ENCODE measurements around the gene LARP1B.
"Not testable (repeated sequence)": the region's sequence is repeated elsewhere in the genome, so short reads cannot be mapped to it uniquely, and the experiment has no call there.

The LARP1B gene

DNA sequence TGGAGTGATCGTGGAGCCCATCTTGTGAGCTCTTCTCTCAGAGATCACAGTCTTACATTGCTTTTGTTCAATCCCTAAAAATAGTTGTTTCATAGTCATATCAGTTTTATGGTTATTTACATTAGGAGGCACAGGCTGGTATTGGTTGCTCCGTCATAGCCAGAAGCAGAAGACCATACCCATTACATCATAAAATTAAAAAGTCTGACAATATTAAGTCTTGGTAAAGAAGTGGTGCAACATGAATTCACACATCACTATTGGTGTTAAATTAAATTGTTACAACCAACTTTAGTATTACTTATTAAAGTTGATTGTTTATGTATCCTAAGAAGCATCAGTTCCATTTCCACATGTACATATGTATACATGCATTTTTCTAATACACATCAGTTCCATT, 84.6 kb downstream of the LARP1B start:
- Histone ChIP-seq H3K27ac (ENCODE audit: low read length) (no peak overlapping the region), H3K4me2 (ENCODE audit: low read length) (no peak overlapping the region), H3K9ac (ENCODE audit: low read length) (no peak overlapping the region), H2AFZ (ENCODE audit: low read depth, low read length) (no peak overlapping the region), H3K27me3 (ENCODE audit: low read depth, low read length) (no peaks in the 10 kb centered on the region), H3K9me3 (ENCODE audit: insufficient read depth, low read length) (0 out of 2 replicates have a peak, but pooled peaks cover 5% of the 10 kb centered on the region), H4K20me1 (ENCODE audit: insufficient read depth, low read length) (no peaks in the 10 kb centered on the region), H3K4me1 (ENCODE audit: low read length) (0 out of 2 replicates have a peak, but pooled peaks cover 4% of the 10 kb centered on the region), H3K4me3 (ENCODE audit: low read length) (no peak overlapping the region), H3K79me2 (ENCODE audit: low read length) (peaks cover 4% of the 10 kb centered on the region; the same call in 1 of the 2 replicates), H3K36me3 (replicated peaks; ENCODE audit: low read depth, low read length) (peaks cover 28% of the 10 kb centered on the region)
- no peak for TF ChIP-seq EZH2phosphoT487 (IDR thresholded peaks at IDR 0.05; ENCODE audit: low read depth)
- TF ChIP-seq, protein P1, sequence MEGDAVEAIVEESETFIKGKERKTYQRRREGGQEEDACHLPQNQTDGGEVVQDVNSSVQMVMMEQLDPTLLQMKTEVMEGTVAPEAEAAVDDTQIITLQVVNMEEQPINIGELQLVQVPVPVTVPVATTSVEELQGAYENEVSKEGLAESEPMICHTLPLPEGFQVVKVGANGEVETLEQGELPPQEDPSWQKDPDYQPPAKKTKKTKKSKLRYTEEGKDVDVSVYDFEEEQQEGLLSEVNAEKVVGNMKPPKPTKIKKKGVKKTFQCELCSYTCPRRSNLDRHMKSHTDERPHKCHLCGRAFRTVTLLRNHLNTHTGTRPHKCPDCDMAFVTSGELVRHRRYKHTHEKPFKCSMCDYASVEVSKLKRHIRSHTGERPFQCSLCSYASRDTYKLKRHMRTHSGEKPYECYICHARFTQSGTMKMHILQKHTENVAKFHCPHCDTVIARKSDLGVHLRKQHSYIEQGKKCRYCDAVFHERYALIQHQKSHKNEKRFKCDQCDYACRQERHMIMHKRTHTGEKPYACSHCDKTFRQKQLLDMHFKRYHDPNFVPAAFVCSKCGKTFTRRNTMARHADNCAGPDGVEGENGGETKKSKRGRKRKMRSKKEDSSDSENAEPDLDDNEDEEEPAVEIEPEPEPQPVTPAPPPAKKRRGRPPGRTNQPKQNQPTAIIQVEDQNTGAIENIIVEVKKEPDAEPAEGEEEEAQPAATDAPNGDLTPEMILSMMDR (IDR thresholded peaks at IDR 0.05; ENCODE audit: low read depth, low read length): no peak

DNA sequence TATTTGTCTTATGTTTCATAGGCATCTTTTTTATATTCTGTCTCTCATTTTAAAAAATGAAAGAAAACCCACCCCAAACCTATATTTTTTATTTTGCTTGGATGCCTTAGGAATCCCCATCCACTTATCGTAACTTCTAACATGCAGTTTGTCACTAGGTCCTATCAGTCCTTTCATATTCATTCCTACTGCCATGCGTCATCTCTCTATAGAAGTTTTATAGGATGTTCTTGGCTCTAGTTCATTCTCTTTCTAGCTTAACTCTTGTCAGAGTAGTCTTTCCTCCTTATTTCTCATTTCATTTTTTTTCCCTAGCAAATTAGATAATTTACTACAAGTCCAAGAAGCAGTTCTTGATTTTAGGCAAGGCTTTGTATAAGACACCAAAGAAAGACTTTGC, 92.7 kb downstream of the LARP1B start:
- no peak overlapping the region for H3K9ac ChIP-seq (ENCODE audit: low read length)
- no peak overlapping the region for H2AFZ ChIP-seq (ENCODE audit: low read depth, low read length)
- no peaks in the 10 kb centered on the region for H4K20me1 ChIP-seq (ENCODE audit: insufficient read depth, low read length)
- TF ChIP-seq, protein P1 (IDR thresholded peaks at IDR 0.05; ENCODE audit: low read depth, low read length): no peak
- no peak for TF ChIP-seq EZH2phosphoT487 (IDR thresholded peaks at IDR 0.05; ENCODE audit: low read depth)
- 0 out of 2 replicates have a peak, but pooled peaks cover 7% of the 10 kb centered on the region for H3K4me1 ChIP-seq (ENCODE audit: low read length)
- no peak overlapping the region for H3K27ac ChIP-seq (ENCODE audit: low read length)
- H3K4me3 ChIP-seq (ENCODE audit: low read length): no peak overlapping the region
- H3K36me3 ChIP-seq (replicated peaks; ENCODE audit: low read depth, low read length): peaks cover 10% of the 10 kb centered on the region
- H3K79me2 ChIP-seq (ENCODE audit: low read length): no peaks in the 10 kb centered on the region
- no peaks in the 10 kb centered on the region for H3K9me3 ChIP-seq (ENCODE audit: insufficient read depth, low read length)
- H3K4me2 ChIP-seq (ENCODE audit: low read length): no peak overlapping the region
- no peaks in the 10 kb centered on the region for H3K27me3 ChIP-seq (ENCODE audit: low read depth, low read length)

DNA sequence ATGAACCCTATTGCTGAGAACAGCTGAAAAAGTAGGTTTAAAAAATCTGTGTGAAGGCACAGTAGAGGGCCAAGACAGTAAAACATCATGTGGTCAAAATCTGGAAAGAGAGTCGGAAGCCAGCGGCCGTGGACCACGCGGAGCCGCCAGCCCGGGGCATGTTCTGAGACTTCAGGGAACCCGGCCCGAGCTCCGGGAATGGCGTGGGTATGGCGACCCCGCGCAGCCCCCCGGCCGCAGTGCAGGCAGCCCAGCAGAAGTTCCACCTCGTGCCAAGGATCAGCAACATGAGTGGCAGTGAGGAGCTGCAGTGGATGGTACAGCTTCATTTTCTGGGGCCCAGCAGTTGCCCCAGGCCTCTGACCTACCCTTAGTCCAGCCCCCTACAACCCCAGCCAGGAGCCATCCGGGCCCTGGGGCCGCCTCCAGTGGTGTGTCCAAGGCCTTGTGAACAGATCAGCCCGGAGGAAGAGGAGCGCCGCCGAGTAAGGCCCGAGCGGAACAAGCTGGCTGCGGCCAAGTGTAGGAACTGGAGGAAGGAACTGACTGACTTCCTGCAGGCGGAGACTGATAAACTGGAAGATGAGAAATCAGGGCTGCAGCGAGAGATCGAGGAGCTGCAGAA, 94.2 kb downstream of the LARP1B start:
- Histone ChIP-seq H2AFZ (ENCODE audit: low read depth, low read length) (no peak overlapping the region), H4K20me1 (ENCODE audit: insufficient read depth, low read length) (no peaks in the 10 kb centered on the region), H3K4me1 (ENCODE audit: low read length) (0 out of 2 replicates have a peak, but pooled peaks cover 7% of the 10 kb centered on the region), H3K4me3 (ENCODE audit: low read length) (no peak overlapping the region), H3K9me3 (ENCODE audit: insufficient read depth, low read length) (no peaks in the 10 kb centered on the region), H3K27me3 (ENCODE audit: low read depth, low read length) (no peaks in the 10 kb centered on the region), H3K27ac (ENCODE audit: low read length) (no peak overlapping the region), H3K79me2 (ENCODE audit: low read length) (no peaks in the 10 kb centered on the region), H3K36me3 (replicated peaks; ENCODE audit: low read depth, low read length) (peaks cover 10% of the 10 kb centered on the region), H3K4me2 (ENCODE audit: low read length) (no peak overlapping the region), H3K9ac (ENCODE audit: low read length) (no peak overlapping the region)
- TF ChIP-seq EZH2phosphoT487 (IDR thresholded peaks at IDR 0.05; ENCODE audit: low read depth): no peak
- TF ChIP-seq, protein P1 (IDR thresholded peaks at IDR 0.05; ENCODE audit: low read depth, low read length): no peak

DNA sequence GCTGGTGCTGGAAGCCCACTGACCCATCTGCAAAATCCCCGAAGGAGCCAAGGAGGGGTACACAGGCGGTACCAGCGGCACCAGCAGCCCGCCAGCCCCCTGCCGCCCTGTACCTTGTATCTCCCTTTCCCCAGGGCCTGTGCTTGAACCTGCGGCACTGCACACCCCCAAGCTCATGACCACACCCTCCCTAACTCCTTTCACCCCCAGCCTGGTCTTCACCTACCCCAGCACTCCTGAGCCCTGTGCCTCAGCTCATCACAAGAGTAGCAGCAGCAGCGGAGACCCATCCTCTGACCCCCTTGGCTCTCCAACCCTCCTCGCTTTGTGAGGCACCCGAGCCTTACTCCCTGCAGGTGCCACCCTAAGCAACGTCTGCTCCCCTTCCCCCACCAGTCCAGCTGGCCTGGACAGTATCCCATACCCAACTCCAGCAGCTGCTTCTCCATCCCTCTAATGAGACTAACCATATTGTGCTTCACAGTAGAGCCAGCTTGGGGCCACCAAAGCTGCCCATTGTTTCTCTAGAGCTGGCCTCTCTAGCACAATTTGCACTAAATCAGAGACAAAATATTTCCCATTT, 94.9 kb downstream of the LARP1B start:
- Histone ChIP-seq H3K9ac (ENCODE audit: low read length) (no peak overlapping the region), H3K9me3 (ENCODE audit: insufficient read depth, low read length) (no peaks in the 10 kb centered on the region), H3K79me2 (ENCODE audit: low read length) (no peaks in the 10 kb centered on the region), H3K27ac (ENCODE audit: low read length) (no peak overlapping the region), H4K20me1 (ENCODE audit: insufficient read depth, low read length) (0 out of 2 replicates have a peak, but pooled peaks cover 4% of the 10 kb centered on the region), H2AFZ (ENCODE audit: low read depth, low read length) (no peak overlapping the region), H3K36me3 (replicated peaks; ENCODE audit: low read depth, low read length) (peaks cover 10% of the 10 kb centered on the region), H3K4me2 (ENCODE audit: low read length) (no peak overlapping the region), H3K4me3 (ENCODE audit: low read length) (no peak overlapping the region), H3K4me1 (ENCODE audit: low read length) (0 out of 2 replicates have a peak, but pooled peaks cover under 1% of the 10 kb centered on the region), H3K27me3 (ENCODE audit: low read depth, low read length) (no peaks in the 10 kb centered on the region)
- TF ChIP-seq EZH2phosphoT487 (IDR thresholded peaks at IDR 0.05; ENCODE audit: low read depth): no peak
- TF ChIP-seq, protein P1 (IDR thresholded peaks at IDR 0.05; ENCODE audit: low read depth, low read length): no peak

DNA sequence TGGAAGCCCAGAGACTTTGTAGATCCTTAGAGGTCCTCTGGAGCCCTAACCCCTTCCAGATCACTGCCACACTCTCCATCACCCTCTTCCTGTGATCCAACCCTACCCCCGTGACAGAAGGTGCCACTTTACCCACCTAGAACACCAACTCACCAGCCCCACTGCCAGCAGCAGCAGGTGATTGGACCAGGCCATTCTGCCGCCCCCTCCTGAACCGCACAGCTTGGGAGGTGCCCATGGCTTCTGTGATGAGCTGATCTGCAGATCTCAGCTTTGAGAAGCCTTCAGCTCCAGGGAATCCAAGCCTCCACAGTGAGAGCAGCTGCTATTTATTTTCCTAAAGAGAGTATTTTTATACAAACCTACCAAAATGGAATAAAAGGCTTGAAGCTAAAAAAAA, 95.4 kb downstream of the LARP1B start:
- not testable (repeated sequence) for H3K27me3 ChIP-seq (ENCODE audit: low read depth, low read length); H3K9ac ChIP-seq (ENCODE audit: low read length); H3K27ac ChIP-seq (ENCODE audit: low read length)

More for the DNA sequence above, 95.4 kb downstream of the LARP1B start:
- H3K4me2 ChIP-seq (ENCODE audit: low read length); H3K4me1 ChIP-seq (ENCODE audit: low read length); H3K4me3 ChIP-seq (ENCODE audit: low read length); H4K20me1 ChIP-seq (ENCODE audit: insufficient read depth, low read length); H2AFZ ChIP-seq (ENCODE audit: low read depth, low read length); H3K9me3 ChIP-seq (ENCODE audit: insufficient read depth, low read length); H3K79me2 ChIP-seq (ENCODE audit: low read length); H3K36me3 ChIP-seq (replicated peaks; ENCODE audit: low read depth, low read length): not testable (repeated sequence)

Measured in OCI-LY3 (cell line).